A549 treated with Hydrocortisone at 1 μM for 4 hours (cell line): ENCODE data around the gene CXCL6. TPM values are rescaled to one million over a fixed set of nuclear protein-coding genes. Genes with fewer than 3 reads are reported as not detected.

Source experiments
- total RNA-seq: library from RNA; stranded (reverse); fragments of 200-300 nt; extraction: Qiagen RNA extraction; gene quantifications from 5 replicates; pipeline ENCODE4 v1.2.3, GENCODE V29; 2022

CXCL6 gene
- not detected in 5 replicates for total RNA-seq

DNA sequence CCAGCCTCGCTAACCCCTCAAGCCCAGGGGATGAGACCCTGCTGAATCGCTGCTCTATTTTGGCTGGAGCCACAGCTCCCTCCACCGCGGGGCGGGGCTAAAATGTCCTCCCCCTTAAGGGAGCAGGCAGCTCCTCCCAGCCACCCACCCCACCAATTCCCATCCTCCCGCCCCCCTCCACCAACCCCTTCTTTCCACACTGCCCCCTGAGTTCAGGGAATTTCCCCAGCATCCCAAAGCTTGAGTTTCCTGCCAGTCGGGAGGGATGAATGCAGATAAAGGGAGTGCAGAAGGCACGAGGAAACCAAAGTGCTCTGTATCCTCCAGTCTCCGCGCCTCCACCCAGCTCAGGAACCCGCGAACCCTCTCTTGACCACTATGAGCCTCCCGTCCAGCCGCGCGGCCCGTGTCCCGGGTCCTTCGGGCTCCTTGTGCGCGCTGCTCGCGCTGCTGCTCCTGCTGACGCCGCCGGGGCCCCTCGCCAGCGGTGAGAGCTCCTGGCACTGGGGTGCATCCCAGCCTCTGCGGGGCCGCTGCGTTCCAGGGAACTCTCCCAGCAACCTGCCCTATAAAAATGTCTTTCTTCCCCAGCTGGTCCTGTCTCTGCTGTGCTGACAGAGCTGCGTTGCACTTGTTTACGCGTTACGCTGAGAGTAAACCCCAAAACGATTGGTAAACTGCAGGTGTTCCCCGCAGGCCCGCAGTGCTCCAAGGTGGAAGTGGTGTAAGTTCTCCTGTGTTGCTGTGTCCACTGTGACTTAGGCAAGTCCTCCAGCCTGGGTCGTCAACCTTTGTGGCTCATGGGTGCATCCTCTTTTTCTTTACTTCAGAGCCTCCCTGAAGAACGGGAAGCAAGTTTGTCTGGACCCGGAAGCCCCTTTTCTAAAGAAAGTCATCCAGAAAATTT lies at the start of gene CXCL6:
TSS of gene CXCL6 (plus strand) at position 306 of the 907 bp plus-strand sequence. CDS start at position 379, 73 bp downstream.

DNA sequence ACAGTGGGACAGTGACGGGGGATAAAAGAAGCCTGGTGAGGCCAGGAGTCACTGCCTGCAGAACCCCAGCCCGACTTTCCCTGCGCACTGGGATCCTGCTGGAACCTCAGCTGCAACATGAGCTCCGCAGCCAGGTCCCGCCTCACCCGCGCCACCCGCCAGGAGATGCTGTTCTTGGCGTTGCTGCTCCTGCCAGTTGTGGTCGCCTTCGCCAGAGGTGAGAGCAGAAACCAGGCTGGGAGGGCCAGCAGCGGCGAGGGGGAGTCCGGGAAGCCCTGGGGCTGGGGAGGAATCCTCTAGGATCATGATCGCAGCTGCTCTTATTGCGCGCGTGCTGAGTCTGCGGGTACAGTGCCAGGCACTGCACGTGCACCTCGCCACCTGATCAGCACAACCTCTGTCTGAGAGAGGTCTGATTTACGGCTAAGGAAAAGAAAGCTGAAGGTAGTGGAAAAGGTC lies 16.8 kb downstream of the CXCL6 start, which contains the start of gene PF4V1:
TSS of gene PF4V1 (plus strand) at position 51 of the 459 bp plus-strand sequence. CDS start at position 118, 67 bp downstream.

DNA sequence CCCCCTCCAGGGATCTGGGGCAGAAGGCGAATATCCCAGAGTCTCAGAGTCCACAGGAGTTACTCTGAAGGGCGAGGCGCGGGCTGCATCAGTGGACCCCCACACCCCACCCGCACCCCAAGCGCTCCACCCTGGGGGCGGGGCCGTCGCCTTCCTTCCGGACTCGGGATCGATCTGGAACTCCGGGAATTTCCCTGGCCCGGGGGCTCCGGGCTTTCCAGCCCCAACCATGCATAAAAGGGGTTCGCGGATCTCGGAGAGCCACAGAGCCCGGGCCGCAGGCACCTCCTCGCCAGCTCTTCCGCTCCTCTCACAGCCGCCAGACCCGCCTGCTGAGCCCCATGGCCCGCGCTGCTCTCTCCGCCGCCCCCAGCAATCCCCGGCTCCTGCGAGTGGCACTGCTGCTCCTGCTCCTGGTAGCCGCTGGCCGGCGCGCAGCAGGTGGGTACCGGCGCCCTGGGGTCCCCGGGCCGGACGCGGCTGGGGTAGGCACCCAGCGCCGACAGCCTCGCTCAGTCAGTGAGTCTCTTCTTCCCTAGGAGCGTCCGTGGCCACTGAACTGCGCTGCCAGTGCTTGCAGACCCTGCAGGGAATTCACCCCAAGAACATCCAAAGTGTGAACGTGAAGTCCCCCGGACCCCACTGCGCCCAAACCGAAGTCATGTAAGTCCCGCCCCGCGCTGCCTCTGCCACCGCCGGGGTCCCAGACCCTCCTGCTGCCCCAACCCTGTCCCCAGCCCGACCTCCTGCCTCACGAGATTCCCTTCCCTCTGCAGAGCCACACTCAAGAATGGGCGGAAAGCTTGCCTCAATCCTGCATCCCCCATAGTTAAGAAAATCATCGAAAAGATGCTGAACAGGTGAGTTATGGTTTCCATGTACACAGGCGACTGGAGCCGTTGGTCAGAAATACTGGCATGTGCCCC lies 32.9 kb downstream of the CXCL6 start, which contains the start of gene CXCL1:
TSS of gene CXCL1 (plus strand) at position 264 of the 926 bp plus-strand sequence. CDS start at position 342, 78 bp downstream.

Other genes with a start within 250 kb of the CXCL6 start
- gene RASSF6, start 216.2 kb upstream of the CXCL6 start, total RNA-seq, result 0.75 to 1.0 TPM (median 0.85 TPM) in 5 replicates
- gene CXCL8, start 96.1 kb upstream of the CXCL6 start, total RNA-seq, result 5.3 to 10.4 TPM (median 9.5 TPM) in 5 replicates
- gene PF4V1, start 16.6 kb downstream of the CXCL6 start, total RNA-seq, result not detected in 5 replicates
- gene CXCL1, start 32.7 kb downstream of the CXCL6 start, total RNA-seq, result 6.0 to 7.6 TPM (median 6.6 TPM) in 5 replicates
- gene PF4, start 145.3 kb downstream of the CXCL6 start, total RNA-seq, result 0.23 to 1.2 TPM (median 0.92 TPM) in 5 replicates
- 0.17 TPM in 1 of 5 replicates, not detected in the others for gene PPBP, start 151.5 kb downstream of the CXCL6 start, total RNA-seq
- gene CXCL5, start 162.0 kb downstream of the CXCL6 start, total RNA-seq, result 27.5 to 37.7 TPM (median 31.5 TPM) in 5 replicates
- 2.6 to 4.0 TPM (median 3.8 TPM) in 5 replicates for gene CXCL3, start 202.0 kb downstream of the CXCL6 start, total RNA-seq